ENCODE measurements around the gene MTCL3.

Gene MTCL3

DNA sequence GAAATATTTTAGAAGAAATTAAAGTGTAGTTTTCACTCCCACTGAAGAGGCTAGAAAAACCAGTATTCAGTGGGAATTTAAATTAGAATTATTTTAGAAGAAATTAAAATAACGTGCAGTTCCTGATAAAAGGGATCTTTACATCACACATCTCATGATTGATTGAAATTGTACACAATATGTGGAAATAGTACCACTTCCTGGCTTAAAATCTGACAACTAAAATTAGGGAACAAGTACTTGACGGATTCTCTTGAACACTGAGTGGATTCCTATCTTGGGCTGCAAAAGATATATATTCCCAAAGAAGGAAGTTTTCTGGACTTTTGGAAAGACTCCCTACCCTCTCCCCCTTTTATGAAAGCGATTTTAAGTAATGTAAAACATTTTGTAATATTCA, 14.6 kb upstream of the MTCL3 start:
- no peak for DNase-seq (ENCODE audit: low read depth in 2 of 2)
- TF ChIP-seq, protein P1, sequence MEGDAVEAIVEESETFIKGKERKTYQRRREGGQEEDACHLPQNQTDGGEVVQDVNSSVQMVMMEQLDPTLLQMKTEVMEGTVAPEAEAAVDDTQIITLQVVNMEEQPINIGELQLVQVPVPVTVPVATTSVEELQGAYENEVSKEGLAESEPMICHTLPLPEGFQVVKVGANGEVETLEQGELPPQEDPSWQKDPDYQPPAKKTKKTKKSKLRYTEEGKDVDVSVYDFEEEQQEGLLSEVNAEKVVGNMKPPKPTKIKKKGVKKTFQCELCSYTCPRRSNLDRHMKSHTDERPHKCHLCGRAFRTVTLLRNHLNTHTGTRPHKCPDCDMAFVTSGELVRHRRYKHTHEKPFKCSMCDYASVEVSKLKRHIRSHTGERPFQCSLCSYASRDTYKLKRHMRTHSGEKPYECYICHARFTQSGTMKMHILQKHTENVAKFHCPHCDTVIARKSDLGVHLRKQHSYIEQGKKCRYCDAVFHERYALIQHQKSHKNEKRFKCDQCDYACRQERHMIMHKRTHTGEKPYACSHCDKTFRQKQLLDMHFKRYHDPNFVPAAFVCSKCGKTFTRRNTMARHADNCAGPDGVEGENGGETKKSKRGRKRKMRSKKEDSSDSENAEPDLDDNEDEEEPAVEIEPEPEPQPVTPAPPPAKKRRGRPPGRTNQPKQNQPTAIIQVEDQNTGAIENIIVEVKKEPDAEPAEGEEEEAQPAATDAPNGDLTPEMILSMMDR (IDR thresholded peaks at IDR 0.05; ENCODE audit: low read depth, low read length): no peak
- H3K4me3 ChIP-seq (replicated peaks in 1 of 2; ENCODE audit: low read depth in 2 of 2, low read length in 2 of 2): no peak overlapping the region

DNA sequence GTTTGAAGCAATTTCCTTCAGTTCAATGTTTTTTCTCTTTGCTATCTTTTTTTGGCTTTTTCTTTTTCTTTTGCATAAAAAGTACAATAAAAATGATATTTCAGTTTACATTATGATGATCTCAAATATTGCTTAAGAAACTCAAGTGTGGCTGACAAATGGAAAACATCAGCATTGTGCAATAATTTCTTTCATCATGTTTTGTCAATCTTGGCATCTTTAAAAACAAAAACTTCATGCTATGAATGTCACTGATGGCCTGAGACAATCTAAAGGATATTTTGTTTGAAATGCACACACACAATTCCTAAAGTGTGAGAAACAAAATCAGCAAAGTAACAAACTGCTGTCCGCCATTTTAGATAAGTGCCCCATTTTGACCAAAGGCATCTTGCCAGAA, 13.9 kb upstream of the MTCL3 start:
- TF ChIP-seq, protein P1 (IDR thresholded peaks at IDR 0.05; ENCODE audit: low read depth, low read length): no peak
- no peak overlapping the region for H3K4me3 ChIP-seq (replicated peaks in 1 of 2; ENCODE audit: low read depth in 2 of 2, low read length in 2 of 2)
- DNase-seq (ENCODE audit: low read depth in 2 of 2): peak; percentile 29 to 61

DNA sequence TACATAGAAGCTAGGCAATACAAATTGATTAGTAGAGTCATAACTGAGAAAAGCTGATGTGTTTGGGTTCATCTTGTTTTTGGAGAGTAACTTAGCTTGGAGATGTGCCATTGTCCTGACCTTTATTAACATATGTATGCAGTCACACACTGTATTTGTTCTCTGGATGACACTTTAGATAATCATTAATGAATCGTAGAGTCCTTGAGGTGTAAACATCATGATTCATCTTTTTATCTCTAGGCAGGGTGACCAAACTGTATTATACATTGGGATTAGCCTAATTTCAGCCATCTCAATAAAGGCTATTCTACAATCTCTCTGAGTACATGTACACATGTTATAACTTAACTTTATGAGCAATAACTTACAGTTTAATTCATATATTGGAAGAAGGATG, 3.6 kb upstream of the MTCL3 start:
- TF ChIP-seq, protein P1 (IDR thresholded peaks at IDR 0.05; ENCODE audit: low read depth, low read length): no peak
- no peak overlapping the region for H3K4me3 ChIP-seq (replicated peaks in 1 of 2; ENCODE audit: low read depth in 2 of 2, low read length in 2 of 2)
- no peak for DNase-seq (ENCODE audit: low read depth in 2 of 2)

DNA sequence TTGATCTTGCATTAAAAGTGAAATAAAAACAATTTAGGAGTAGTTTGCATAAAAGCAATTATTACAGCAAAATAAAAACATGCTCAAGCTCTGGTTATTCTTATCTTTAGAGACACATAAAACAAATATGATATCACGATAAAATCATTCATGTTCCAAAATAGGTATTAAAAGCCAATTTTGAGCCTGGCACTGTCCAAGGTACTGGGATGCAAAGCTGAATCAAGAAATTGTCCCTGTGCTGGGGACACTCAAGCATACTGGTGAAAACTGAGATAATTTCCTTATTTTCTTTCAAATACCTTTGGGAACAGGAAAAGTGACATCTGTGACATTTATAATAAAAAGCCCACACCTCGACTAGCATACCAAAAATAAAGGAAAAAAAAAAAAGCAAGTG, 931 bp upstream of the MTCL3 start:
- H3K4me3 ChIP-seq (replicated peaks in 1 of 2; ENCODE audit: low read depth in 2 of 2, low read length in 2 of 2): no peak overlapping the region
- DNase-seq (ENCODE audit: low read depth in 2 of 2): peak; percentile 15 to 48
- TF ChIP-seq, protein P1 (IDR thresholded peaks at IDR 0.05; ENCODE audit: low read depth, low read length): no peak

DNA sequence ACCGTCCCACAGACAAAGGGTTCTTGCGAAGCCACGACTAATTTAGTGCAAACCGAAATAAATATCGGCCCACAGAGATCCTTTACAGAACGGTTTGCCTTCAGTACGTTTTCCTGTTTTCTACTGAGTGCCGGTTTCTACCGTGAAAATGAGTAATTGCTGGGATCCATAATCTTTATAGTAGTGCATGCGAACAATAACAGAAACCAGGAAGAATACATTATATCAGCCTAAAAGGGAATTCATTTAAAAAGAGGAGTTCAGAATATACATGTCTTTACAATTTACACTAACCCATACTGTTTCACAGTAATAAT, 292 bp upstream of the MTCL3 start:
- H3K4me3 ChIP-seq (replicated peaks in 1 of 2; ENCODE audit: low read depth in 2 of 2, low read length in 2 of 2): peak overlapping the region in 1 of 2 donors; percentile 54
- TF ChIP-seq, protein P1 (IDR thresholded peaks at IDR 0.05; ENCODE audit: low read depth, low read length): no peak
- no peak for DNase-seq (ENCODE audit: low read depth in 2 of 2)

DNA sequence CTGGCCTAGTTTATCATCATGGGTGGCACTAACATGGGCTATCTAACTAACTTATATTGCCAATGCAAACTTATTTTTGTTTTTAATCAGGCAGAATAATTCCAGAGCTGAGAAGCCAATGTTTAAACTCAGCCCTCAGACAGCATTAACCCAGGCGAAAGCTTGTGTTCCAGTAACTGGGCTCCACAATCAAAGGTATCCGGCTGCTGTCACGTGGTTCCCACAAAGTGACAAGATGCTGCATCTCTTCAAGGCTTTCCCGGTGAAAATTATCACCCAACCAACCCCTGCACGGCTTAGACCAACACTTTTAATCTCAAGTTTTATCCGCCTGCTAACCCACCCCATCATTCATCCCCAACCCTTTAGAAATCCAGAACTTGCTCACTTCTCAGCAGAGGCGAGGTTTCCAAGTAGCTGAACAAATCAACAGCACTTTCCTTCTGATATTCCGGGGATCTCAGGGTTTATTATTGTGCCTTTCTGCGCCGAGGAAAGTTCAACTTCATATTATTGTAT, 885 bp downstream of the MTCL3 start:
- peak overlapping the region; percentile 4 to 54 for H3K4me3 ChIP-seq (replicated peaks in 1 of 2; ENCODE audit: low read depth in 2 of 2, low read length in 2 of 2)
- TF ChIP-seq, protein P1 (IDR thresholded peaks at IDR 0.05; ENCODE audit: low read depth, low read length): no peak

DNA sequence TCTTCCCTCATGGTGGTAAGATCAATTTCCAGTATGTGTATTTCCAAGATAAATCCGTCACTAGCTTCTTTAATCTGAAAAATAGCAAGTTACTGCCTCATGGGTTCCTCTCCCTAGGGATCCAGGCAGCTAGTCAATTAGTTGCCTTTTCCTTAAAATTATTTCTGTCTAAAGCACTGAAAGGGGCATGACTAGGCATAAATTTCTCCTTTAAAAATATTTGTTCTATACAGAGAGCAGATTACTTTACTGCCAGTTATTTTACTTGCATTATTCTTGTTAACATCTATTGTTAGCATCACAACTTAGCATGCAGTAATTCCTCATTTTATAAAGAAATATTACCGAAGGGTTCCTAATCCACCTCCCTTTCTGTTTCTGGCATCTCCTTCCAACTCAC, 1.4 kb downstream of the MTCL3 start:
- TF ChIP-seq, protein P1 (IDR thresholded peaks at IDR 0.05; ENCODE audit: low read depth, low read length): no peak
- DNase-seq (ENCODE audit: low read depth in 2 of 2): no peak
- peak overlapping the region in 1 of 2 donors; percentile 54 for H3K4me3 ChIP-seq (replicated peaks in 1 of 2; ENCODE audit: low read depth in 2 of 2, low read length in 2 of 2)

More for the DNA sequence above, 885 bp downstream of the MTCL3 start:
- no peak for DNase-seq (ENCODE audit: low read depth in 2 of 2)

All from cardiac fibroblast (primary cell).